Measurements from ENCODE around the gene SLC66A1. TPM values are rescaled to one million over a fixed set of nuclear protein-coding genes. Genes with fewer than 3 reads are reported as not detected.

SLC66A1 gene
- total RNA-seq, 2 donors from 2014 or later = 24.4 to 49.6 TPM

GRCh38 chr1:19374926-19375325 is 62.8 kb downstream of the SLC66A1 start:
- peaks cover 1% of the 10 kb centered on the region for H3K4me1 ChIP-seq (replicated peaks)
- 88% methylated on average over 8 of the region's 8 CpGs for WGBS

GRCh38 chr1:19375631-19376400 is 63.7 kb downstream of the SLC66A1 start:
- intact Hi-C loops (cut with DNase I) = no loop called here
- Histone ChIP-seq H3K27ac (no peak overlapping the region), H3K36me3 (peaks cover 0 to 4% of the 10 kb centered on the region in 2 donors), H3K27me3 (replicated peaks; ENCODE audit: insufficient read depth) (no peaks in the 10 kb centered on the region), H3K9me3 (no peaks in the 10 kb centered on the region), H3K4me1 (replicated peaks) (no peaks in the 10 kb centered on the region), H3K4me3 (no peak overlapping the region)
- 83% methylated on average over 6 of the region's 6 CpGs for WGBS
- no peak for TF ChIP-seq POLR2AphosphoS5 (IDR thresholded peaks at IDR 0.05)
- no peak for TF ChIP-seq CTCF (IDR thresholded peaks at IDR 0.05)
- TF ChIP-seq POLR2A (IDR thresholded peaks at IDR 0.05) = no peak
- no peak for DNase-seq (ENCODE audit: low spot score)

More at GRCh38 chr1:19374926-19375325, 62.8 kb downstream of the SLC66A1 start:
- no peak for TF ChIP-seq POLR2A (IDR thresholded peaks at IDR 0.05)
- TF ChIP-seq CTCF (IDR thresholded peaks at IDR 0.05) = no peak
- TF ChIP-seq POLR2AphosphoS5 (IDR thresholded peaks at IDR 0.05) = no peak
- Histone ChIP-seq H3K36me3 (peaks cover 0 to 4% of the 10 kb centered on the region in 2 donors), H3K9me3 (no peaks in the 10 kb centered on the region), H3K4me3 (no peak overlapping the region), H3K27me3 (replicated peaks; ENCODE audit: insufficient read depth) (no peaks in the 10 kb centered on the region), H3K27ac (no peak overlapping the region)
- DNase-seq (ENCODE audit: low spot score) = no peak
- intact Hi-C loops (cut with DNase I) = no loop called here

GRCh38 chr1:19376428-19377372 is 64.6 kb downstream of the SLC66A1 start:
- Histone ChIP-seq H3K36me3 (peaks cover 0 to 4% of the 10 kb centered on the region in 2 donors), H3K27me3 (replicated peaks; ENCODE audit: insufficient read depth) (no peaks in the 10 kb centered on the region), H3K4me3 (no peak overlapping the region), H3K4me1 (replicated peaks) (no peaks in the 10 kb centered on the region), H3K27ac (no peak overlapping the region), H3K9me3 (no peaks in the 10 kb centered on the region)
- DNase-seq (ENCODE audit: low spot score) = no peak
- TF ChIP-seq CTCF (IDR thresholded peaks at IDR 0.05) (no peak), POLR2AphosphoS5 (IDR thresholded peaks at IDR 0.05) (no peak), POLR2A (IDR thresholded peaks at IDR 0.05) (no peak)
- 92% methylated on average over 7 of the region's 7 CpGs for WGBS
- intact Hi-C loops (cut with DNase I) = no loop called here

- 89% methylated on average over 17 of the region's 17 CpGs for WGBS
- TF ChIP-seq CTCF (IDR thresholded peaks at IDR 0.05) (no peak), POLR2AphosphoS5 (IDR thresholded peaks at IDR 0.05) (no peak), POLR2A (IDR thresholded peaks at IDR 0.05) (no peak)
- no peak for DNase-seq (ENCODE audit: low spot score)
- intact Hi-C loops (cut with DNase I) = no loop called here
- Histone ChIP-seq H3K9me3 (no peaks in the 10 kb centered on the region), H3K36me3 (peaks cover 0 to 4% of the 10 kb centered on the region in 2 donors), H3K27ac (no peak overlapping the region), H3K4me1 (replicated peaks) (no peaks in the 10 kb centered on the region), H3K27me3 (replicated peaks; ENCODE audit: insufficient read depth) (no peaks in the 10 kb centered on the region), H3K4me3 (no peak overlapping the region)
These were observed 65.9 kb downstream of the SLC66A1 start for GRCh38 chr1:19377812-19378718.

Small RNA genes within 50 kb of the gene (small RNA-seq; reads per million reads assigned to genes)
- gene RNU6-1099P = 0 reads per million in 2 donors

Other genes starting within 250 kb of the SLC66A1 start
- 100 to 1,000 TPM in 1 of 2 donors, 10 to 100 TPM in 1; 93.5 to 311 TPM for gene UBR4, start 102.1 kb upstream of the SLC66A1 start, total RNA-seq
- gene EMC1, start 60.8 kb upstream of the SLC66A1 start, total RNA-seq = 10 to 100 TPM; 42.1 to 86.2 TPM
- gene MRTO4, start 60.5 kb upstream of the SLC66A1 start, total RNA-seq = 10 to 100 TPM; 20.5 to 21.9 TPM
- gene AKR7A3, start 23.6 kb upstream of the SLC66A1 start, total RNA-seq = 1 to 10 TPM; 2.6 to 6.7 TPM
- 100 to 1,000 TPM; 153 to 172 TPM for gene AKR7A2, start 182 bp upstream of the SLC66A1 start, total RNA-seq
- gene CAPZB, start 173.2 kb downstream of the SLC66A1 start, total RNA-seq = 100 to 1,000 TPM; 139 to 150 TPM

Data from prostate gland (tissue), 2 donors.